SIG-M5 treated with dmso at 0.1 percent for 504 hours (cell line): ENCODE data around the gene AZI2.
A peak's percentile ranks its signal among the peaks of the same experiment; 100 is the strongest.

ENCODE experiments used
- DNase-seq: peaks from one replicate; lab custom pipeline; 2025; ENCODE audit not compliant: unreplicated experiment; lab: John Stamatoyannopoulos, UW

The AZI2 gene, protein sequence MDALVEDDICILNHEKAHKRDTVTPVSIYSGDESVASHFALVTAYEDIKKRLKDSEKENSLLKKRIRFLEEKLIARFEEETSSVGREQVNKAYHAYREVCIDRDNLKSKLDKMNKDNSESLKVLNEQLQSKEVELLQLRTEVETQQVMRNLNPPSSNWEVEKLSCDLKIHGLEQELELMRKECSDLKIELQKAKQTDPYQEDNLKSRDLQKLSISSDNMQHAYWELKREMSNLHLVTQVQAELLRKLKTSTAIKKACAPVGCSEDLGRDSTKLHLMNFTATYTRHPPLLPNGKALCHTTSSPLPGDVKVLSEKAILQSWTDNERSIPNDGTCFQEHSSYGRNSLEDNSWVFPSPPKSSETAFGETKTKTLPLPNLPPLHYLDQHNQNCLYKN

DNA sequence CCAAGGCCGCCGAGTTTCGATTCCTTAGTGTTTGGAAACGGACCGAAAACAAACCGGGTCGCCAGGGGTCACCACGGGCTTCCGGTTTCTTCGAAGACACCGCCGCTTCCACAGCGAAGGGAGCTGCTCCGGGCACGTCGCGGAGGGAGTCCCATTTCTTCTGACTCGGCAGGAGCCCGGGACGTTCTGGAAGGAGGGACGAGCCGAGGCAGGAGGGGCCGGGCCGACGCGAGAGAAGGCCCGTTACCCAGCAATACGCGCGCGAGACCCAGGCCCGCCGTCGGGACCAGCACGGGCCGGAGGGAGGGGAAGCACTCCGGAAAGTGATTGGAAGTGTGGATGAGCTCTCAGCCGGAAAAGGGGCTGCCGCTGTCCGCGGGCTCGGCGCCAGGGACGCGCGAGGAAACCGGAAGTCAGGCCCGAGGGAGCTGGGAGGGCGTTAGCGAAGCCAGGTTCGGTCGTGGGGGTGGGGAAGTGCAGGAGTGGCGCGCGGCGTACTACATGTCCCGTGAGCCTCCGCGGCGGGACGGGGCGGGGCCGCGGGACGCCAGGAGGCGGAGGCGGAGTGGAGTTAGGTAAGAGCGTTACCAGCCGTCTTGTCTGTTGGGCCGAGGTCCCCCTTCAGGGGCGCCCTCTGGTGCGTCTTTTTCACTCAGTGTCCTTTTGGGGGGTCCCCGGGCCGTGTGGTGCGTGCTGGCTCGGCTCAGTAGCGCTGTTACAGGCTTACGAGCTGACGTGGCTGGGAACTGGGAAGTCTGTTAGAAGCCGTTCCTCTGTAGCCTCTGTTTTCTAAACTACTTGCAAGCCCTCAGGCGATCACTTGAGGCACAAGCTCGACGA lies at the start of gene AZI2, which contains the start of gene ZCWPW2:
Gene AZI2, minus strand, starts transcription at position 196 of the 840 bp plus-strand sequence. CDS start 8,207 bp downstream, outside the sequence.
Gene ZCWPW2, plus strand, starts transcription at position 93 of the 840 bp plus-strand sequence. CDS start 64,348 bp downstream, outside the sequence.
- DNase-seq = peak; percentile 96

DNA sequence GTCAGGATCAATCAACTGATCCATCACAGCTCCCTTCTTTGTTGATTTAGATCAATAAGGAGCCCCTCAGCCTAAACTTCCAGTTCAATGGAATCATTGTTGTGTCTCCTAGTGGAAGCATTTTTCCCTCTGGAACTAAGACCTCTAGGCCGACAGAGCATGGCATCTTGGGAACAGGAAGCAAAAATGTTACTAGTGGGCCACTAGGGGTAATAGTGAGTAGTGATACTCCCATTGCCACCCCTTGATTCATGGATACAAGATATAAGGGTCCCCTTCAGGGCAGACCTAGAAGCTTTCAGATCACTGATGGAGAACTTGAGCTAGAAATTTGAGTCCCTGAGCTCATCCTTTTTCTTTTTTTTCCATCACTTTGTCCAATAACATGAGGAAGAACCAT lies 40.4 kb upstream of the AZI2 start:
- DNase-seq = no peak

DNA sequence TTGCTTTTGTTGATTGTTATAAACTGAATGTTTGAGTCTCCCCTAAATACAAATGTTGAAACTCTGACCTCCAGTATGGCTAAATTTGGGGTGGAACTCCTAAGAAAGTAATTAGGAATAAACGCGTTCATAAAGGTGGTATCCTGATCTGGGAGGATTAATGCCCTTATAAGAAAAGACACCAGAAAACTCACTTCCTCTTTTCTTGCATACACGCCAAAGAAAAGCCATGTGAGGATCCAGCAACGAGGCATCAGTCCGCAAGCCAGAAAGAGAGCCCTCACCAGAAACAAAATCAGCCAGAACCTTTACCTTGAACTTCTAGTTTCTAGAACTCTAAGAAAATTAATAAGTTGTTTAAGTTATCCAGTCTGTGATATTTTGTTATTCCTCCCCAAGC lies 37.4 kb upstream of the AZI2 start:
- DNase-seq = peak; percentile 26

DNA sequence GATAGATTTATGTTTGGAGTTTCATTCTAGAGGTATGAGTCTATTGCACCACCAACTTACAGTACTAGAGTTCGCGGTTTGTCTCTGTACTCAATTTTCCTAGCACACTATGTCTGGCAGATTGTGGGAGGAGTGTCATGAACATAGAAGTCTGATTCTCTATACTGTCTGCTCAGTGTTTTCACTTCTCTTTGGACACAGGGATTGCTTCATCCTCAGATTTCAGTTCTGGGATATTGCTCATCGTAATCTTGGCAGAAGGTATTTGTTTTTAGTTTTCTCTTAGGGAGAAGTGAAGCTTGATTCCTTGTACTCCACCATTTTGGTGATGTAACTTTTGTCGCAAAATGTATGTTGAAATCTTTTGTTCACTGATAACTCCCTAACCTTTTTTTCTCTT lies 27.8 kb upstream of the AZI2 start:
- peak; percentile 96 for DNase-seq

DNA sequence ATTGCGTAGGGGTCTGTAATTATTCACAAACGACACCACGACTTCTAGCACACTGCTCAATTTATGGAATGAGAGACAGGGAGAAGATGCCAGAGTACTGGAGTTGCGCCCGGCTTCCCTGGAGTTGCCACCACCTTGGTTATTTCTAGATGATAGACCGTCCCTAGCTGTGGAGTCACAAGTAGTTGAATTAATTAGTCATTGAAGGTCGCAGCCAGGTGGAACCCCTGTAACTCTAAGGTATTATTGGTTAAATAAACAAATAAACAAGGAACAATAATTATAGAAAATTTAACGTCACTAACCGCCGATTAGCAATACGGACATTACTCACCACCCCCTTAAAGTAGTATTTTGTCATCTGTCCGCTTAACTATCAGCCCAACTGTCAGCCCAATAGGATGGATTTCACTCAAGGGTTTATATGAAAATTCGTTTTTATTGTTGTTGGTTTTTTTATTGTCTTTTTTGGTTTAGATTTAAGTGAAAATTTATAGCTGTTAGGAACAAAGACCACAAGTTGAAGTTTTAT lies 911 bp upstream of the AZI2 start:
- no peak for DNase-seq

DNA sequence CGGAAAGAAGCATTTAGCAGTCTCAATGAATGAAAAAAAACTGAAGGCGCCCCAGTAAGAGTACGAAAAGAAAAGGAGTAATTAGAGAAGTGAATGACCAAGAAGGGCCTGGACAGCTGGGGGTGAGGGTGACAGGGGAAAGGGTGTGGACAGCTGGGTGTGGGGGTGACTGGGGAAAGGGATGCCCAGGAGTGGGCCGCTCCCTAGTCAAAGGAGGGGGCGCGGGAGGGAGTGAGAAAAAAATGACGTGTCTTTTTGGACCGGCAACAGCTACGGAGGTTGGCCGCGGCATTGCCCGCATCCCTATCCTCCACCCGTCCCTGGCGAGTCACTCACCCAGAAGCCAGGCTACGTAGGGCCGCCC lies 377 bp downstream of the AZI2 start:
- peak; percentile 93 for DNase-seq

DNA sequence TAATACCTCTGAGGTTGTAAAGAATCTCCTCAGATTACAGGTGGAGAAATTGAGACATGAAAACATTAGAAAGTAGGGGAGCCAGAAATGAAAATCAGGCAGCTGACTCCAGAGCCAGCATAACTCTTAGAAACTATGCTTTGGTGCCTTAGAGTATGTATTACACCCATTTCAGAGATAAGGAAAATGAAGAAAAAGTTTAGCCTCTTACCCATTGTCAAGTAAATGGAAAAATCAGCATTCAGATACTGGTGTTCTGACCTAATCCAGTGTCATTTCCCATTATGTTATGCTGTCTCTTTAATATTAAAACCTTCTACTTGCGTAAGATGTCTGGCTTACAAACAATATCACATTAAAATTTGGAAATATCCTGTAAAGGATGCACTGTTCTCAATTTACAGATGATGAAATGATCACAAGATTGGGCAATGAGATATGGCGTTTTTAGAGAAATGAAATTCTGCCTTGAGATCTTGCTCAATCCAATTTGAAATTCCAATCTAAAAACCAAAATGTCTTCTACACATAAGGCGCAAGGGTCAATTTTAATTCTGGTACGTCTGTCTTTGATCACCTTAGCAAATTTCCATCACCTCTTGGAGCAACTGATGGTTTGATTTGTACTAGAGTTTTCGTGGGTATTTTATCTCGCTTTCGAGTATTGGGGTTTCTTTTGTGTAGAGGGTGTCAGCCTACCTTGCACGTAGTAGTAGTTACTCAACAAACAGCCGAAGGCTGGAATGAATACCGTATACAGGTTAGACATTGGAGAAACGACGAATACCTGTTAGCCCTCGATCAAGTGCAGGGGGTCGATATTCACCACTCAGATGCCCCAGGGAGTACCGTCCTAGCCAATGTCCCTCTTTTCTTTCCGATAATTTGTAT lies 1.0 kb downstream of the AZI2 start:
- DNase-seq = peak; percentile 96

DNA sequence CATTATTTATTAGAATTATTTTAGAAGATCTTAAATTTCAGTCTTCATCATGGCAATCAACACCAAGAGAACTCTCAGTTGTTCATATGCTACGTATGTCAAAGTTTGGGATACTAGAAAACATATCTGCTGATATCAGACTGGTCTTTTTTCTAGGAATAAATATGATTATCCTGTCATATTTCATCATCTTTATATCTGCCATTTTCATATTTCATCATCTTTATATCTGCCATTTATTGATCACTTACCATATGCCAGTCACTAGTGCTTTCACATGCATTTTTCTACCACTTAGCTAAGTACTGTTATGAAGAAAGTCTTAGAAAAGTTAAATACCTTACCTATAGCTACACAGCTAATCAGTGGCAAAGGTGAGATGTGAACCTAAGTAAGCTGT lies 2.9 kb downstream of the AZI2 start:
- no peak for DNase-seq

DNA sequence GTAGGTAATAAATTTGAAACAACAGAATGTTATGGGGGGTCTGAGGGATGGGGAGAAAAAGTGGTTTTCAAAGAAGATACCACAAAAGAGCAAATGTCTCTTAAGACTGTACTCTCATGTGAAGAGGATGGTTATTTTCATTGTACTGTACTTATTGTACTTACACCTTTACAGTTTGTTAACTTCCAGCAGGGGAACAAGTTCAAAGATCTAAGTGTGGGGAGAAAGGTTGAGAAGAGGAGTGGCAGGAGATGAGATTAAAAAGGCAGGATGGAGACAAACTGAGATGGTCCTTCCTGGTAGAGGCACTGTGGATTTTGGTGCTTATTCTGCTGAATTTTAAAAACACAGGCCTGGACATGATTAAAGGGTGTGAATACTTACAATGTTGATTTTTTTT lies 5.5 kb downstream of the AZI2 start:
- no peak for DNase-seq

DNA sequence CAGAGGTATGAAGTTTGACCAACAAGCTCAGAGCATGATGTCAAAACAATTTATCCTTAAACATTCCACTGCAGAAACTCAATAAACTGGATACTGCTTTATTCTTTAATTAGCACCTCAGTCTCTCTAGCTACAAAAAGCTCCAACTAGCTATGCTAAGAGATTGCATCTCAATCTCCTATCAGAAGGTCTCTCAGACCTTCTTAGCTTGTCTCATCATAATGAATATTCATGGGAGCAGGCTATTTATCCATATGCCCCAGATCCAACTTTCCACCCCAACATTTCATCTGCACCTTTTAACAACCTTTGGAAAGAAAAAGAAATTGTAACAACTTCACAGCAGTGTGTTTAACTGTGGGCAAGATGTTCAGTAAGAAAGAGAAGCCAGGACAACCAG lies 11.4 kb downstream of the AZI2 start:
- no peak for DNase-seq

DNA sequence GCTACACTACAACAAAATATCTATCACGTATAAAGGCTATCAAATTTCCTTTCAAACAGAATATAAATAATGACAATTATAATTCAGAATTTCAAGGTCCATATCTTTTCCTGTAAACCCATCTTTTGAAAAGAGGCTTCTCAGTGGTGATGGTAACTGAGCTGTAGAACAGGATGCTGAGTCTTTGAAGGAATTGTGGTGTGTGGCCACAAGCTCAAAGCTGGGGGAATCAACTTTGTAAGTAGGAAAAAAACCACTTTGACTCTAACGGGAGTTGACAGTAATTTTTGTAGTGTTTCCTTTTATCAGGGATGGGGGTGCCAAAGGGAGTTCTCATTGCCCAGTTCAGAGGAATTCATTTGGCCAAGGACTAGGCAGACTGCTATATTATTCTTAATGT lies 13.4 kb downstream of the AZI2 start:
- DNase-seq = no peak

DNA sequence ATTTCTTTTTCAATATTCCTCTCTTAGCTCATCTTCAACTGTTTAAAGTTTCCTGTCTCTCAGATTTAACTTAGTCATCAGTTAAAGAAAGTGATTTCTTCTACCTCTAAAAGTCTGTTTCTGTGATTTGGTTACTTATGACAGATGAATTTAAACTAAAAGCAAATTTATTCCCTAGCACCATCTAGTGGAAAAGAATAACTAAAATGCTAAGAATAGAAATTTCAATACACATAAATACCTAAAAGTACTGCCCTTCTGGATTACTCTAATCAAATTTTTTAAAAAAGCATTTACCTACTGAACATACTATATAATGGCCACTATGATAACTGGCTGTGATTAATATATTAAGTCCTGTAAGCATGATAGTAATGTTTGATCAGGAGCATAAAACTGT lies 14.1 kb downstream of the AZI2 start:
- no peak for DNase-seq

DNA sequence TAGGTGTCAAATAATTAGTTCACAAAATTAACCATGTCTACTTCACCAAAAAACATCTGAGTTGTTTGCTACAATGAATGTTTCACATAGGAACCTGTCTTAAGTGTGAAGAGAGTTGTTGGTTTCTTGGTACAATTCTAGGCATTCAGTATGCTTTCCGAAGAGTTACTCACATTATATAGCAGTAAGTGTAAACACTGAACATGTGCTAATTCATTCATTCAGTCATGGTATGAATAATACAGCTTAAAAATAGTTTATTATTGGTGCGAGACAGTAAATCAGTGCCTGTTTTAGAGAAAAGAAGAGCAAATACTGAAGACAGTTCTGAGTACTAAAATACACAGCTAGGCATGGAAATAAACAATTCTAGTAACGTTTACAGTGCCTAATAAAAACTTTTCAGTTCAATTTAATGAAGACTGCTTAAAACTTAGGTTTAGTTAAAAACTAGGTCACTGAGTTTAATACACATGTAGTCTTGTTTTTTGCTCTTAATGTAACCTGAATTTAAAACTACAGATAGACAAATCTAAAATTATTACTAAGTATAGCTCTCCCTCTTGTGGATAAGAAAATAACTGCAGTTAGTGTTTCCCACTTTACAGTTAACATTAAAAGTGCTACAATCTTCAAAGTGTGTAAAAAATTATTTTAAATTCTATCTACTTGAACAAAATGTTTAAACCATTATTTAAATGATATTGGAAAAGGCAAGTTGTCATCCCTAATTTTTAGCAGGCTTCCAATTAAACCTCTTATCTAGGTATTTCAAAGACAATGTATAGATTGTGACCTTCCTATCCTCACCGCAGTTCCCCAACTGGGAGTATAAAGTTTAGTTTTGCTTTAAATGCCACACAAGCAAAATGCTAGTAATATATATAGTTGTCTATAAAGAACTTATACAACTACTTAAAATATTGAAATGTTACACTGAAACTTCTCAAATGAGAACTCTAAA lies 20.2 kb downstream of the AZI2 start:
- DNase-seq = peak; percentile 51

DNA sequence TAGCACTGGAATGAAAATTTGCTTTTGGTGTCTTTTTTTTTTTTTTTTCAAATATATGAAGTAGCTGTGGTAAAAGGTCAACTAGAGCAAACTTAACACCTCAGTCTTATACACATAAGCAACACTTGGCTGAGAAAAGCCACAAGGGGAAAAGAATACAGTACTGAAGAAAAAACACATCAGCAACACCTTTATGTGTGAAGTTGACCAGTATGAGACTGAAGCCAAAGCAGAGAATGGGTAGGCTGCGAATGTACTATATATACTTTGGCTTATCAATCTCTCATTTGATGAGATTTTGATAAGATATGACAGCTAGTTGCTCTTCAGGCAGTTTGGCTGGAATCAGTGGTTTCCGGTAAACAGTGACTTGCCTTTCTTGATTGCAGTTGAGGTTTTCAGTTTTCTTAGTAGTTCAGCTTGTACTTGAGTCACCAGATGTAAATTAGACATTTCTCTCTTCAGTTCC lies 22.1 kb downstream of the AZI2 start:
- DNase-seq = no peak

DNA sequence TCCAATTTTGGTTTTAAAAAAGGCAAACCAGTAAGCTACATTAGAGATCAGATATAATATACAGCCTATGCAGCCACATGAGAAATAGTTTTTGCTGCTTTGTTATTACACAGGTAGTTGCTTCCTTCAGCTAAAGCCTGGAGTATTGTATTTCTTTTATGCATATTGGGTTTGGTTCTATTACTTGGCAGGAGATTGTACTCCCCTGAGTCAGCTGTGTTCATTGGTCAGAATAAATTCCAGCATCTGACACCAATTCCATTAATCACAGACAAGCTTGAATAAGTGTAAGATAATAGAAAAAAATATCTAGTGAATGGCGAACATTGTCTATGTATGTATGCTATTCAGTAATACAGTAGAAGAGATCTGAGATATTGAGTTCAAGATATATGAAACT lies 26.2 kb downstream of the AZI2 start:
- no peak for DNase-seq

DNA sequence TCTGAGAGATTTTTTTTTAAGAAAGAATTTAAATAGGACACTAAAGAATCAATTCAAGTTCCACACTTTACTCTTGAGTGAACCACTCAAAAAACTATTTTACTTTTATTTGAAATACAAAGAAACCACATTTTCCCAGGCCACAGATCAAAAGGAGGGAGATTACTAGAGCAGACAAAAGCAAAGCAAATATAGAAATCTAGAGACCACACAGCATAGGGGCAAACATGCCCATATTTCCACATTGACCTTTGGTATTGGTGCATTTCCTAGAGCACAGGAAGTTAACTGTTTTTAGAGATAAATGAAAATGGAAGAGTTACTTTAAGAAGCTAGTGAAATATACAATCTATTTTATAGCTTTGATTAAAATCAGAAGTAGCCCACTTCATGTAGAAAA lies 27.6 kb downstream of the AZI2 start:
- no peak for DNase-seq

DNA sequence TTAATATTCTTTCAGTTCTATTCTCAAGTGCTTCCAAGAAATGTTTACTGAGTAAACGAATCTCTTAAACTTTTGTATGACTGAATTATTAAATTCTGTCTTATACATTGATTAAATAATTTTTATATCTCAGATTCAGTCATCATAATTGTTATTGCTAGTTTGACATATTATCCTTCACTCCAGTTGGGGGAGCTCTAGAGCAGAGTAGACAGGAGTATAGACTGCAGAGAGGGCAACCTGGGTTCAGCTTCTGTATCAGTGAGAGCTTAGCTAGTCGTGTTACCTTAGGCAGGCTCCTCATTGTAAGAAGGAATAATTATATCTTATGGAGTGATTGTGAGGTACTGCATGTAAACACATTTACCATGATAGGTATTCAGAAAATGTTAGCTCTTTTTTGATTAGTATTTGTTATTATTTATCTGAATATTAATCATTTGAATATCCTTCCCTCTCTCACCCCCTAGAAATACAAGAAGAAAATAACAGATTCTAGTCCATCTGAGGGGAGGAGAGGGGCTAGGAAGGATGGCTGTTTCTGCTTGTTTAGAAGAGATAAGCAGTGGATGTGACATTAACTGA lies 31.1 kb downstream of the AZI2 start:
- DNase-seq = peak; percentile 67

DNA sequence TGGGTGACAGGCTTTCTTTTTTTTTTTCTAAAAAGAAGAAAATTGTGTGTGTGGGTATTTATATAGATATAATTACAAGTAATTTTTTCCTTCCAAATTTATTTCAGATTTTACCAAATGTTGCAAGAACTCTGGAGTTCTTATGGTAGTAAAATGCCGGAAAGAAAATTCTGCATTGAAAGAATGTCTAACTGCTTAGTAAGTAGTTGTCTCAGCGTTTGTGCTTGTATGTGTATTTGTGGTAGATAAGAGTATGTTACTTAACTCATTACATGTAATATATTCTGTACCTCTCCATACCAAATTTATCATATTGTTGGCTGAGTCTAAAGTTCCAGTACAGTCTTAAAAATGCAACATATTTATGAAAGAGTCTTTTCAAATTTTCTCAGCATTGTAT lies 32.4 kb downstream of the AZI2 start:
- DNase-seq = no peak

DNA sequence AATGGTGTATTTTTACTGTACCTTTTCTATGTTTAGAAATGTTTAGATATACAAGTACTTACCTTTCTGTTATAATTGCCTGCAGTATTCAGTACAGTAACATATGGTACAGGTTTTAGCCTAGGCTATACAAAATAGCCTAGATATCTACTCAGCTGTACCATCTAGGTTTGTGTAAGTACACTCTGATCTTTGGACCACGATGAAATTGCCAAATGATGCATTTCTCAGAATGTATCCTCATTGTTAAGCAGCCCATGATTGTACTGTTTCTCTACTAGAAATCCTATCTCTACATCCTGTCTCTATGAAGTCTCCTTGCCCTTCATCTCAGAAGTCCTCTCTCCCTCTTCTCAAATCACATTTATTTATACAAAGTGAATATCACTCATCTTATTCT lies 32.9 kb downstream of the AZI2 start:
- no peak for DNase-seq
